Urinary bladder (tissue), 4 donors: Measurements from ENCODE around the gene TAS2R60. TPM values are rescaled to one million over a fixed set of nuclear protein-coding genes. Genes with fewer than 3 reads are reported as not detected.
"Not testable (repeated sequence)": the region's sequence is repeated elsewhere in the genome, so short reads cannot be mapped to it uniquely, and the experiment has no call there.

Source experiments
- DNase-seq: peaks from one replicate; pipeline ENCODE4 v3.0.0-alpha.2; 2015; ENCODE audit errors: extremely low spot score
- H3K27ac ChIP-seq: one replicate; pipeline ENCODE4 v1.5.1; 2013; ENCODE audit warnings: low read depth, mild to moderate bottlenecking, moderate library complexity
- H3K36me3 ChIP-seq: one replicate; pipeline ENCODE4 v1.6.1; 2013; ENCODE audit warnings: mild to moderate bottlenecking, moderate library complexity; ENCODE audit not compliant: insufficient read depth
- H3K4me1 ChIP-seq: one replicate; pipeline ENCODE4 v1.6.1; 2013; ENCODE audit warnings: mild to moderate bottlenecking, moderate library complexity; ENCODE audit not compliant: insufficient read depth
- H3K4me3 ChIP-seq: one replicate; pipeline ENCODE4 v1.5.1; 2013; ENCODE audit warnings: low read depth, low read length
- WGBS: extraction: QIAGEN DNeasy Blood & Tissue Kit; methylation state at CpG from one replicate; pipeline ENCODE4 v1.1.7; 2013; 5-methylcytosine and 5-hydroxymethylcytosine counted together
- polyA plus RNA-seq: library from polyadenylated mRNA; stranded (reverse); fragments of 200-250 nt; gene quantifications from one replicate; pipeline ENCODE4 v1.2.3, GENCODE V29; 2013
- total RNA-seq: library from RNA; depleted of rRNA; stranded (reverse); fragments of >200 nt; gene quantifications from one replicate; pipeline ENCODE4 v1.2.3, GENCODE V29; 2014
- donor health status: healthy with polysubstance abuse.
- donor health status: healthy.

Gene TAS2R60
- total and polyA plus RNA-seq, 2 donors = 0.42 TPM; not detected in 1

DNA sequence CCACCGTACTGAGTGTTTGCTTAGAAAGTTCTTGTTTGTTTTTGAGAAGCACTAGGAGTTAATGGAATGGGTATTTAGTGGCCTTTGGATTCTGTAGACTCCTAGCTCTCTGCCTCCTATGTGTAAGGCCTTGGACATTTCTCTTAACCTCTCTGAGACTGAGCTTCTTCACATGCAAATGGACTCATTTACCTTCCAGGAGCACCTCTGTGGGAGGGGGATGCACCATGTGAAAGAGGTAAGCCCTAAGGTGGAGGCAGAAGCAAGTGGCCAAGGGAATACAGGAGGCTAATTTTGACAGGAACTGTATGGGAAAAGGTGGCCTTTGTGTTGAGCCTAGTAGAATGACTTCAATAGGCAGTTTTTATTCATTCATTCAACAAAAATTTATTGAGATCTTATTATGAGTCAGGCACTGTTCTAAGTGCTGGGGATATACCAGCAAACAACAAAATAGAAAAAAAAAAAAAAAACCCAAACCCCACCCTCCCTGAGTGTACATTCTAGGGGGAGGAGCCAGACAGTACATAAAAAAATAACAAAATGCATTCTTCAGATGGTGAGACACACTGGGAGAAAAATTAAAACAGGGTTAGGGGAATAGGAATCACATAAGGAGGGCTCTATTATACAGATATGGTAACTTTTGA, 25.4 kb upstream of the TAS2R60 start:
- no peak for DNase-seq
- WGBS = 47% methylated on average over 1 of the region's 1 CpG

DNA sequence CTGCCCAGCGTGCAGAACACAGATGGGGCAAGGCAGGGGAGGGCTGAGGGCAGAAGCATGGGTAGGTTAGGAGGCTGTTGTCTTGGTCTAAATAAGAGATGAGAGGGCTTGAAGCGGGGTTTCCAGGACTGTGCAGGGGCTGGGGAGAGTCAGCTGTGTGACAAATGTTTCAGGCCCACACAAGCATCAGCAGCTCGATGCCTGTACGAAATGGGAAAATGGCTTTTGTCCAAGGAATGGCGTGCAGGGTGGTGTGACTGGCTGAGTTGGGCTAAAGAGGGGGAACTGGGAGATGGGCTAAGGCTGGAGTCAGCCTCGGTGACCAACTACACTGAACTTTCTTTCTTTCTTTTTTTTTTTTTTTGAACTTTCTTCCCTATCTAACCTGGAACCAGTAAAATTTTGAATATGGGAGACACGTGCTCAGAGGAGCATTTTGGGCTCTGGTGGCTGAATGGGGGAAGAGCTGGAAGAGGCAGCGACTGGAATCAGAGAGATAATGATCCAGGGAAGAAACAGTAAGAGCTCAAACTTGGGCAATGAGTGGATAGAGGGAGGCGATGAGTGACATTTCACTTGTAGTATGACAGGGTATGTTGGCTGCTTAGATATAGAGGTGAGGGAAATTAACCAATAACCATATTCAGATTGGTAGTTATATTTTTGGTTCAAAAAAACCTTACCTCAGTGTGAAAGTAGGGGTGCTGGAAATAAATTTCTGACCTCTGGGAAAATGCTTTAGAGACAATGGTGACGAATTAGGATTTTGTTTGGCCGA, 24.4 kb upstream of the TAS2R60 start:
- no peak for DNase-seq
- Histone ChIP-seq H3K4me1 (no peaks in the 10 kb centered on the region), H3K4me3 (no peak overlapping the region), H3K36me3 (no peaks in the 10 kb centered on the region), H3K27ac (no peak overlapping the region)
- 85% methylated on average over 11 of the region's 11 CpGs for WGBS

More for the DNA sequence above, 25.4 kb upstream of the TAS2R60 start:
- H3K27ac ChIP-seq = no peak overlapping the region
- no peaks in the 10 kb centered on the region for H3K4me1 ChIP-seq
- H3K4me3 ChIP-seq = no peak overlapping the region
- H3K36me3 ChIP-seq = no peaks in the 10 kb centered on the region

DNA sequence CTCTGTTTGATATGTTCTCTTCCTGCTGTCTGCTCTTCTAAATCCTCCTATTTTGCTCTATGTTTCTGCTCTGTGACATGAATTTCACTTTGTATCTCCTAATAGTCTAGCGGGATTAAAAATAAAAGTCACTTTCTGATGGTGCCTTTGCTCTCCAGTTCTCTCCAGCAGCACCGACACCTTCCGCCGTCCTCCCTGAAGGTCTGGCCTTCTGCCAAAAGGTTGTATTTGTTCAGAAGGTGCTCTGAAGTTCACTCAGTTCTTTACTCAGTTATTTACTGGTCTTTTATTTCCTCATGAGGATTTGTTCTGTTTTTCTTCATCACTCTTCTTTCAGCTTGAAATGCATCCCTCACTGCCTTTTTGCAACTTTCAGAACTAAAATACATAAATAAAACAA, 23.4 kb upstream of the TAS2R60 start:
- DNase-seq = no peak
- Histone ChIP-seq H3K36me3 (no peaks in the 10 kb centered on the region), H3K27ac (no peak overlapping the region), H3K4me3 (no peak overlapping the region), H3K4me1 (no peaks in the 10 kb centered on the region)
- 51% methylated on average over 4 of the region's 4 CpGs for WGBS

DNA sequence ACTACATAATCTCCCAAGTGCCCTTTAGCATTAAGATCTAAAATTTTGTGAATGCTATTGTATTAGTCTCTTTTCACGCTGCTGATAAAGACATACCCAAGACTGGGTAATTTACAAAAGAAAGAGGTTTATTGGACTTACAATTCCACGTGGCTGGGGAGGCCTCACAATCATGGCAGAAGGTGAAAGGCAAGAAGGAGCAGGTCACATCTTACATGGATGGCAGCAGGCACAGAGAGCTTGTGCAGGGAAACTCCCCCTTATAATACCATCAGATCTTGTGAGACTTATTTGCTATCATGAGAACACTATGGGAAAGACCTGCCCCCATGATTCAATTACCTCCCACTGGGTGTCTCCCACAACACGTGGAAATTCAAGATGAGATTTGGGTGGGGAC, 22.6 kb upstream of the TAS2R60 start:
- 48% methylated on average over 3 of the region's 3 CpGs for WGBS
- H3K4me1 ChIP-seq, H3K4me3 ChIP-seq, H3K27ac ChIP-seq, H3K36me3 ChIP-seq, DNase-seq: not testable (repeated sequence)

DNA sequence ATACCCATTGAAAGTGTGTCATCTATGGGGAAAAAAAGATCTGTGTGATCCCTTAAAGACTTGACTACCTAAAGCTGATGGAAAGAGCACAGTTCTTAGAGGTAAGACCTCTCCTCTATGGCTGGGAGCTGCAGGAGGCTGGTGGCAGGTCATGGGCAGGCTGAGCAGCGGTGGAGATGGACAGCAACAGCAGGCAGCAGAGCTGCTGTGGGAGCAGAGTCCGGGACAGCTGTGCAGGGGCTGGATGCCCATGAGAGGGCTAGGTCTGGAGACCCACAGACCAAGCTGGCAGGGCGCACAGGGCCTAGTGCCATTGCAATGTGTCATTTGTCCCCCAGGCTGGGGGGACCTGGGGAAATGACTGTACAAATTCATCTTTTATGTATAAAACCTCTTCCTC, 21.2 kb upstream of the TAS2R60 start:
- H3K4me1 ChIP-seq = no peaks in the 10 kb centered on the region
- H3K36me3 ChIP-seq = no peaks in the 10 kb centered on the region
- no peak for DNase-seq
- H3K4me3 ChIP-seq = no peak overlapping the region
- H3K27ac ChIP-seq = no peak overlapping the region
- 94% methylated on average over 3 of the region's 3 CpGs for WGBS

DNA sequence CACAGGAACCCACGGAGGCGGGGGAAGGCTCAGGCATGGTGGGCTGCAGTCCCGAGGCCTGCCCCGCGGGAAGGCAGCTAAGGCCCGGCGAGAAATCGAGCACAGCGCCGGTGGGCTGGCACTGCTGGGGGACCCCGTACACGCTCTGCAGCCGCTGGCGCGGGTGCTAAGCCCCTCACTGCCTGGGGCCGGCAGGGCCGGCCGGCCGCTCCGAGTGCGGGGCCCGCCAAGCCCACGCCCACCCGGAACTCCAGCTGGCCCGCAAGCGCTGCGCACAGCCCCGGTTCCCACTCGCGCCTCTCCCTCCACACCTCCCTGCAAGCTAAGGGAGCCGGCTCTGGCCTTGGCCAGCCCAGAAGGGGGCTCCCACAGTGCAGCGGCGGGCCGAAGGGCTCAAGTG, 18.8 kb upstream of the TAS2R60 start:
- 94% methylated on average over 34 of the region's 34 CpGs for WGBS
- H3K27ac ChIP-seq, H3K36me3 ChIP-seq, H3K4me1 ChIP-seq, DNase-seq, H3K4me3 ChIP-seq: not testable (repeated sequence)

DNA sequence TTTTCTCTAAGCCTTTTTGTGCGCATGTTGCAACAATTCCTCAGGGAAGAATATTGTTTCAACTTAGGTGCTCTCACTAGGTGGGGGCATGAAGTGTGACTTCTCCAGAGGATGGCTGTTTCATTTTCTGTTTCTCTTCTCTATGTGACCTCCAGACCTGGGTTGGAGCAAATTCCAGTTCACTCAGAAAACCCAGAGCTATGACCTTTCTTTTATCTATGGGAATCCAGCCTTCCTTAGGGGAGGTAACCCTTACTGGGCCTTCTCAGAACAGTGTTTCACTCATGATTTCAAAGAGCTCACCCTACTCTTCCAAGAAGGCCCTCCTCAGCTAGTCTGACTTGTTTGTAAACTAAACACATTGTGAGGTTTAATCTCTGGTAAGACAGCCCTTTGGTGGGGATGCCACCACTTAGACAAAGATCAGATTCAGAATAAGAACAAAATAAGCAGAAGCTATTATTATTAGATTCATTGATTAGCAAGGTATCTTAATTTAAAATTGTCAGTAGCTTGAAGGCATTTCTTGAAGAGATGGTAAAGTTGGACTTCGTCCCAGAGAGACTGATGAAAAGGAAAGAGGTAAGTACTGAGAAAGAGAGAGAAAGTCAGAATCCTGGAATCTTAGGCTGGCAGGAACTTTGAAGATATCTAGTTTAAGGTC, 16.6 kb upstream of the TAS2R60 start:
- Histone ChIP-seq H3K27ac (no peak overlapping the region), H3K4me3 (no peak overlapping the region), H3K4me1 (no peaks in the 10 kb centered on the region), H3K36me3 (no peaks in the 10 kb centered on the region)
- 94% methylated on average over 2 of the region's 2 CpGs for WGBS
- no peak for DNase-seq

DNA sequence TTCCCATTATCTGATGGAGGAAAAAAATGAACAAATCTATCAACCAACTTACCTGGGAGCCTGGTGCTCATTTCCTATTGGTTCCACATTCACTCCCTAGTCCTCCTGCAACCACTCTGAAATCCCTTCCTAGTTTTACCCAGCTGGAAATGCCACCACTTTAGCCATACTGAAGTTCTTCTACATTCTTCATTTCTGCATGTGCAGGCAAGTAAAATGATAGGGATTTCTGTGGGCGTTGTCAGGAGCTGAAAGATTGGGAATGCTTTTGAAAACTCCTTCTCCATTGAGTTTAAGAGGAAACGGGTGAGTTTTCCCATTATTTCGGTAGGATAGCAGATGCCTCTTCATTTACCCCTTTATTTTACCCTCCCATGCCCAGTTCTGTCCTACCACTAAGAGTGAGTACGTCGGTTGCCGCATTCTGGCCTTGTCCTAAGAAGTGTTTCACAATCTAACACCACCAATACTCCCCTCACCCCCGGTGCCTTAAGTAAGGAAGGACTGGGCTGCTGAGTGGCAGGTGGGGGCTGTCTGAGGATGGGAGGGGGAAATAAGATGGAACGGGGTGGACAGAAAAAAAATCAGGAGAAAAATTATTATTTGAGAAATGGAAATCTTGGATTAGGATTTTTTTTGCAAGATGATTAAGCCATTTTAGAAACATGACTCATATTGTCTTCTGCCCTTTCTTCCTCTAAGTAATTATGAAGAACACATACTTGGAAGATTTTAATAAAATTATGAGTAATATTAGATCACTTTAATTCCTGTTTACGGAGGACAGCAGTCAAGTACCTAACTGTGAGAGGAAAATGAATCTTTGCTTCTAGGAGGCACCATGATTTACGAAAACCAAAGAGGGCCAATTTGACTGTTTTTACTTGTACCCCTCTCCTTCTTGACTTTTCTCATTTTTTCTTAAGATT, 13.2 kb upstream of the TAS2R60 start:
- 83% methylated on average over 10 of the region's 10 CpGs for WGBS
- H3K27ac ChIP-seq = no peak overlapping the region

DNA sequence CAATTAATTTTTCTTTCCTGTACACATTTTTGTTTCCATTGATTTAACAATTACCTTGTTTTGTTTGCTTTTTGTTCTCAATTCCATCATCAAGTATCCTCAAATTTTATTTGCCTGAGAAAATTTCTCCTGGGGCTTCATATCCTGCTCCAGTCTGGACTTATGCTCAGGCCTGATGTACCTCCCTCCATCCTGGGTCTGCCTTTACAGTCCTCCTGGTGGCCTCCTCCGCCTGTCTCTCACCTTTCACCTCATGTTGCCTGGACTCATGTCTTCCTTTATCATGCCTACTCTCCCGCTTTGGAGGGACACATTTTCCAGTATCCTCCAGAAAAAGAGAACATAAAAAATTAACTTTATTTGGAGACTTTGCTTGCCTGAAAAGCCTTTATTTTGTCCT, 12.1 kb upstream of the TAS2R60 start:
- Histone ChIP-seq H3K4me3 (no peak overlapping the region), H3K27ac (no peak overlapping the region), H3K4me1 (no peaks in the 10 kb centered on the region), H3K36me3 (no peaks in the 10 kb centered on the region)
- WGBS = 44% methylated on average over 2 of the region's 2 CpGs
- DNase-seq = no peak

More for the DNA sequence above, 13.2 kb upstream of the TAS2R60 start:
- Histone ChIP-seq H3K36me3 (no peaks in the 10 kb centered on the region), H3K4me1 (no peaks in the 10 kb centered on the region), H3K4me3 (no peak overlapping the region)
- DNase-seq = no peak

DNA sequence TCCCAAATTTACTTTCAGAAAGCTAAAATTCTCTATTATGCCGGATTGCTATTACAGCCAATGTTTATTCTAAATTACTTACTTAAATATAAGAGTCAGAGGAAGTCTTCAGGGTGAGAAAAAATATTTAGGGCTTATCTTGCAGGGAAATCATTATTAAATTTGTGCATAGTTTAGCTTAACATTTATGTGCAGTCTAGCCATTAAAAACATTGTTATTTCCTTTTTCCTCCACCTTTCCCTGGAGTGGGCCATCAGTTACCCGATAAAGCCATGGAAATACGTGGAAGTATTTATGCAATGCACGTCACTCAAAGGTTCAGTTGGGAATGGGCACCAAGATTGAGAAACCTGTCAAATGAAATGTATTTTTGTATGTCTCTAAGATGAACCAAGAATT, 9.5 kb upstream of the TAS2R60 start:
- Histone ChIP-seq H3K36me3 (no peaks in the 10 kb centered on the region), H3K4me3 (no peak overlapping the region), H3K27ac (no peak overlapping the region), H3K4me1 (no peaks in the 10 kb centered on the region)
- no peak for DNase-seq
- 84% methylated on average over 4 of the region's 4 CpGs for WGBS

DNA sequence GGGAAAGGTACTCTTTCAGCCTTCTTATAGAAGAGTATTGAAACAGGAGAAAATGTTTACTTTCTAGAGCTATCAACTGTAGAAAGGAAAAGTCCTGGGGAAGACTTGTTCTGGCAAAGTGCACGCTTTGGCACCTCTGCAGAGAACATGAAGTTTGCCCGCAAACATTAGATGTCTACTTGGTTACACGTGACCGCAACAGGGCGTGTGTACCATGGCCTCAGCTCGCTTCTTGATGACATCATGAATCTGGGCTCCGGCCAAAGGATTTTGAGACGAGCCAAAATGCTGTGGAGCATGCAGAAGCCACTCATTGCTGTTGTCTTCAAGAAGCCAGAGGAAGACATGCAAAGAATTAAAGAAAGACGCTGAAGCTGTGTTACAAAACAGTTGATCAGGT, 8.6 kb upstream of the TAS2R60 start:
- 53% methylated on average over 9 of the region's 9 CpGs for WGBS
- DNase-seq = no peak
- Histone ChIP-seq H3K4me1 (no peaks in the 10 kb centered on the region), H3K27ac (no peak overlapping the region), H3K36me3 (no peaks in the 10 kb centered on the region), H3K4me3 (no peak overlapping the region)

DNA sequence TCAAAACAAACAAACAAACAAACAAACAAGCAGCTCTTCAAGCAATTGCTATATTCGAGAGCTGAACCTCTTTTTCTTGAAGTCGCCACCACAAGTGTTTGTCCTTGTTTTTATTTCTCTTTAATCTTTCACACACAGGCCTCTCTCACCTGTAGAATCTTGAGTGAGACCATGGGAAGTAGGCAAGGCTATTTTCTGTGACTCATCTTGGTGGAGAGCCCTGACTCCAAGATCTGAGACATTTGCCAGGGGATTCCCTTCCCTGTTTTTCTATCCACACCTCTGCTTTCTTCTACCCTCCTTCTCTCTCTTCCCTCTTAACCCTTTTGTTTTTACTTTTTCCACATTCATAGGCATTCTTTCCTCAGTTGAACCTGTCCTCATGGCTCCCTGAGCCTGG, 8.0 kb upstream of the TAS2R60 start:
- no peak for DNase-seq
- WGBS = 91% methylated on average over 2 of the region's 2 CpGs

DNA sequence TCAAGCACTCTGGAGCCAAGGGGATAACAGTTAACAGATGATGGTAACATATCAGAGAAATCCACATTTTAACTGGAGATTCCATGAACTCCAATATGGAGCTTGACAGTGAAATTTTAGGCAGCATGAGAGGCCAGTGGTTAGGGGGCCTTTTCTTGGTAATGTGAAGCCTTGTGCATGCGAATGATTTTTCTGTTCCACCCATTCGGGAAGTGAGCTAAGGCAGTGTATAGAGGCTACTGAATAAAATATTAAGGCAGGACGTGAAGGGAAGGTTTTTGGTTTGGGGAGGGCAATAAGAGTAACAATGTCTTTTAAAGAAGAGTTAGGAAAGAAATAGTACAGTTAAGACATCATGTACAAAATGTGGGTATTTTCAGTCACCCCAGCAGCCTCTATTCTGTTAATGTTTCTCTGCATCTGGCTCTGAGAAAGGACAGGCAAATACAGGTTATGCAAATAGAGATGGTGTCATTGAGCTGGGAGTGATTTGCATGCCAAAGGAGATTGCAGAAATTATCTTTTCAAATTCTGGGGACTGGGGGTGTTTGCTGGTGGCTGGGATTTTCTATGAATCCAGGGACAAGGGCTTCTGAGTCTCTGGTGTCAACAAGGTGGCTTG, 6.8 kb upstream of the TAS2R60 start:
- H3K4me1 ChIP-seq = no peaks in the 10 kb centered on the region
- H3K27ac ChIP-seq = no peak overlapping the region
- H3K36me3 ChIP-seq = no peaks in the 10 kb centered on the region
- no peak overlapping the region for H3K4me3 ChIP-seq
- 88% methylated on average over 3 of the region's 3 CpGs for WGBS
- no peak for DNase-seq

More for the DNA sequence above, 8.0 kb upstream of the TAS2R60 start:
- Histone ChIP-seq H3K4me1 (no peaks in the 10 kb centered on the region), H3K4me3 (no peak overlapping the region), H3K36me3 (no peaks in the 10 kb centered on the region), H3K27ac (no peak overlapping the region)
